Trophoblast cell (in vitro differentiated cells and primary cell): ENCODE measurements around the gene TP73.
A peak's percentile ranks its signal among the peaks of the same experiment; 100 is the strongest.

Source experiments
- DNase-seq, 2 donors: peaks; one replicate each; pipeline ENCODE4 v3.0.0-alpha.2; 2016
- H2AFZ ChIP-seq: 2 replicates; pipeline ENCODE4 v1.6.1; 2013; ENCODE audit warnings: low read length, moderate library complexity, mild to moderate bottlenecking; ENCODE audit not compliant: insufficient read depth, poor library complexity
- H2AK5ac ChIP-seq: 2 replicates; pipeline ENCODE4 v1.6.1; 2013; ENCODE audit warnings: mild to moderate bottlenecking, low read length
- H2BK120ac ChIP-seq: 2 replicates; pipeline ENCODE4 v1.6.1; 2013; ENCODE audit warnings: low read length, mild to moderate bottlenecking, moderate library complexity; ENCODE audit not compliant: insufficient read depth, poor library complexity
- H2BK12ac ChIP-seq: 2 replicates; pipeline ENCODE4 v1.6.1; 2013; ENCODE audit warnings: mild to moderate bottlenecking, low read length, moderate library complexity
- H2BK5ac ChIP-seq: 2 replicates; pipeline ENCODE4 v1.6.1; 2013; ENCODE audit warnings: low read length, low read depth, moderate library complexity, mild to moderate bottlenecking; ENCODE audit not compliant: poor library complexity
- H3K14ac ChIP-seq: 2 replicates; pipeline ENCODE4 v1.6.1; 2013; ENCODE audit warnings: mild to moderate bottlenecking, low read length
- H3K18ac ChIP-seq: 2 replicates; pipeline ENCODE4 v1.6.1; 2013; ENCODE audit warnings: mild to moderate bottlenecking, low read length
- H3K23ac ChIP-seq: 2 replicates; pipeline ENCODE4 v1.6.1; 2013; ENCODE audit warnings: low read length
- H3K27ac ChIP-seq: 2 replicates; pipeline ENCODE4 v1.5.1; 2013; ENCODE audit warnings: low read depth, mild to moderate bottlenecking, inconsistent platforms, low read length, moderate library complexity
- H3K27me3 ChIP-seq: 2 replicates; pipeline ENCODE4 v1.6.1; 2013; ENCODE audit warnings: inconsistent platforms, mild to moderate bottlenecking, low read length, moderate library complexity; ENCODE audit not compliant: insufficient read depth
- H3K36me3 ChIP-seq, 2 experiments: 1 replicate in 1 of 2; 2 replicates in 1 of 2; pipeline ENCODE4 v1.6.1; 2013; ENCODE audit warnings: low read length in 2 of 2, mild to moderate bottlenecking in 2 of 2, moderate library complexity in 1 of 2; ENCODE audit not compliant: insufficient read depth in 2 of 2, control insufficient read depth in 1 of 2
- H3K4ac ChIP-seq: 2 replicates; pipeline ENCODE4 v1.6.1; 2013; ENCODE audit warnings: low read depth, mild to moderate bottlenecking, low read length, moderate library complexity
- H3K4me1 ChIP-seq, 2 experiments: 1 replicate in 1 of 2; 2 replicates in 1 of 2; pipeline ENCODE4 v1.6.1; 2013; ENCODE audit warnings: low read length in 2 of 2, mild to moderate bottlenecking in 2 of 2, moderate library complexity in 1 of 2; ENCODE audit not compliant: insufficient read depth in 2 of 2, control insufficient read depth in 1 of 2
- H3K4me2 ChIP-seq: 2 replicates; pipeline ENCODE4 v1.6.1; 2013; ENCODE audit warnings: inconsistent platforms, mild to moderate bottlenecking, low read length, moderate library complexity
- H3K4me3 ChIP-seq: 2 replicates; pipeline ENCODE4 v1.5.1; 2013; ENCODE audit warnings: mild to moderate bottlenecking, low read depth, low read length, inconsistent platforms
- H3K79me1 ChIP-seq: one replicate; pipeline ENCODE4 v1.6.1; 2013; ENCODE audit warnings: low read length
- H3K79me2 ChIP-seq: 2 replicates; pipeline ENCODE4 v1.6.1; 2013; ENCODE audit warnings: low read length, mild to moderate bottlenecking; ENCODE audit not compliant: control insufficient read depth, insufficient read depth, poor library complexity
- H3K9ac ChIP-seq: 2 replicates; pipeline ENCODE4 v1.6.1; 2013; ENCODE audit warnings: mild to moderate bottlenecking, low read length
- H3K9me3 ChIP-seq: 2 replicates; pipeline ENCODE4 v1.6.1; 2013; ENCODE audit warnings: low read depth, mild to moderate bottlenecking, control low read depth, inconsistent platforms, low read length; ENCODE audit not compliant: insufficient read depth
- H4K12ac ChIP-seq: 2 replicates; pipeline ENCODE4 v1.6.1; 2013; ENCODE audit warnings: low read depth, mild to moderate bottlenecking, low read length, moderate library complexity
- H4K8ac ChIP-seq: 2 replicates; pipeline ENCODE4 v1.6.1; 2013; ENCODE audit warnings: low read depth, mild to moderate bottlenecking, low read length, moderate library complexity
- H4K91ac ChIP-seq: one replicate; pipeline ENCODE4 v1.6.1; 2013; ENCODE audit warnings: low read depth, mild to moderate bottlenecking, low read length, moderate library complexity
- WGBS: extraction: QIAGEN DNeasy Blood & Tissue Kit; methylation state at CpG from one replicate; pipeline ENCODE4 v1.1.7; 2013; ENCODE audit warnings: missing lambda C conversion rate; ENCODE audit not compliant: insufficient read length, insufficient coverage; ENCODE audit errors: extremely low coverage; 5-methylcytosine and 5-hydroxymethylcytosine counted together

TP73 gene

GRCh38 chr1:3699596-3699995, 47.3 kb downstream of the TP73 start:
- no peak overlapping the region for H3K18ac ChIP-seq
- no peak overlapping the region for H3K4me2 ChIP-seq
- no peaks in the 10 kb centered on the region for H3K4me1 ChIP-seq
- H4K8ac ChIP-seq = no peak overlapping the region
- H2AK5ac ChIP-seq = no peak overlapping the region
- no peak overlapping the region for H3K4ac ChIP-seq
- H3K36me3 ChIP-seq = no peaks in the 10 kb centered on the region
- H3K23ac ChIP-seq = no peak overlapping the region
- H3K9me3 ChIP-seq = peaks cover 4% of the 10 kb centered on the region
- WGBS = no CpG with 5 or more reads among the region's 18 CpGs
- no peak overlapping the region for H4K12ac ChIP-seq
- no peak overlapping the region for H3K4me3 ChIP-seq
- no peaks in the 10 kb centered on the region for H3K79me2 ChIP-seq
- no peak overlapping the region for H3K14ac ChIP-seq
- no peak for DNase-seq
- H2BK12ac ChIP-seq = no peak overlapping the region
- H4K91ac ChIP-seq = no peak overlapping the region
- no peak overlapping the region for H2AFZ ChIP-seq
- H3K27ac ChIP-seq = no peak overlapping the region
- no peaks in the 10 kb centered on the region for H3K27me3 ChIP-seq
- H2BK120ac ChIP-seq = no peak overlapping the region
- H2BK5ac ChIP-seq = no peak overlapping the region
- no peak overlapping the region for H3K9ac ChIP-seq
- H3K79me1 ChIP-seq = no peaks in the 10 kb centered on the region

- H4K91ac ChIP-seq = no peak overlapping the region
- no peaks in the 10 kb centered on the region for H3K27me3 ChIP-seq
- no peak overlapping the region for H4K12ac ChIP-seq
- no peaks in the 10 kb centered on the region for H3K79me2 ChIP-seq
- no peak overlapping the region for H3K27ac ChIP-seq
- no peak overlapping the region for H2AFZ ChIP-seq
- no peak overlapping the region for H3K23ac ChIP-seq
- no peak overlapping the region for H2BK120ac ChIP-seq
- H3K9ac ChIP-seq = no peak overlapping the region
- H2AK5ac ChIP-seq = no peak overlapping the region
- H3K36me3 ChIP-seq = no peaks in the 10 kb centered on the region
- H3K14ac ChIP-seq = no peak overlapping the region
- no peaks in the 10 kb centered on the region for H3K4me1 ChIP-seq
- H4K8ac ChIP-seq = no peak overlapping the region
- no peaks in the 10 kb centered on the region for H3K79me1 ChIP-seq
- H3K4me3 ChIP-seq = no peak overlapping the region
- no peak for DNase-seq
- no peak overlapping the region for H3K18ac ChIP-seq
- H2BK5ac ChIP-seq = no peak overlapping the region
- no peak overlapping the region for H2BK12ac ChIP-seq
- no peaks in the 10 kb centered on the region for H3K9me3 ChIP-seq
- H3K4ac ChIP-seq = no peak overlapping the region
- no CpG with 5 or more reads among the region's 10 CpGs for WGBS
- no peak overlapping the region for H3K4me2 ChIP-seq
These were observed 48.3 kb downstream of the TP73 start for GRCh38 chr1:3700631-3701030.

- Histone ChIP-seq H2BK12ac (no peak overlapping the region), H3K79me2 (no peaks in the 10 kb centered on the region), H3K27me3 (no peaks in the 10 kb centered on the region), H3K36me3 (no peaks in the 10 kb centered on the region), H3K79me1 (no peaks in the 10 kb centered on the region), H2BK120ac (no peak overlapping the region), H3K27ac (no peak overlapping the region), H3K23ac (no peak overlapping the region), H2AK5ac (no peak overlapping the region), H3K4ac (no peak overlapping the region), H4K8ac (no peak overlapping the region), H2BK5ac (no peak overlapping the region), H3K9me3 (no peaks in the 10 kb centered on the region), H4K12ac (no peak overlapping the region), H3K18ac (no peak overlapping the region), H3K9ac (no peak overlapping the region), H3K4me2 (no peak overlapping the region), H3K4me3 (no peak overlapping the region), H2AFZ (no peak overlapping the region), H3K4me1 (peaks cover 6% of the 10 kb centered on the region in 2 experiments), H4K91ac (no peak overlapping the region), H3K14ac (no peak overlapping the region)
- no peak for DNase-seq
- WGBS = no CpG with 5 or more reads among the region's 19 CpGs
These were observed 50.2 kb downstream of the TP73 start for GRCh38 chr1:3702528-3702927.

- Histone ChIP-seq H3K9me3 (no peaks in the 10 kb centered on the region), H4K12ac (no peak overlapping the region), H2AFZ (no peak overlapping the region), H3K4me2 (no peak overlapping the region), H3K23ac (no peak overlapping the region), H3K4ac (no peak overlapping the region), H3K14ac (no peak overlapping the region), H3K36me3 (no peaks in the 10 kb centered on the region), H4K8ac (no peak overlapping the region), H2BK12ac (no peak overlapping the region), H3K9ac (no peak overlapping the region), H3K4me3 (no peak overlapping the region), H3K4me1 (peaks cover 12 to 13% of the 10 kb centered on the region in 2 experiments), H2BK120ac (no peak overlapping the region), H2BK5ac (no peak overlapping the region), H4K91ac (no peak overlapping the region), H3K27me3 (no peaks in the 10 kb centered on the region), H3K79me1 (peaks cover 2% of the 10 kb centered on the region), H3K18ac (no peak overlapping the region), H3K79me2 (no peaks in the 10 kb centered on the region), H3K27ac (no peak overlapping the region), H2AK5ac (no peak overlapping the region)
- no CpG with 5 or more reads among the region's 21 CpGs for WGBS
- DNase-seq = peak; percentile 65 to 82
These were observed 50.8 kb downstream of the TP73 start for GRCh38 chr1:3702990-3703728.
